Occipital lobe (tissue), 2 donors: ENCODE measurements around the gene CYP8B1. TPM values are rescaled to one million over a fixed set of nuclear protein-coding genes. Genes with fewer than 3 reads are reported as not detected.
A peak's percentile ranks its signal among the peaks of the same experiment; 100 is the strongest.

ENCODE experiments used
- DNase-seq: peaks from one replicate; lab custom pipeline; 2025; lab: John Stamatoyannopoulos, UW
- total RNA-seq: library from RNA; depleted of rRNA; stranded (reverse); fragments of >200 nt; gene quantifications from one replicate; pipeline ENCODE4 v1.2.3, GENCODE V29; 2014

Gene CYP8B1
- not detected for total RNA-seq

GRCh38 chr3:42875325-42876151, at the start of gene CYP8B1:
CYP8B1 (minus strand) TSS chr3:42875879; CDS start chr3:42875816, 63 bp downstream.
- DNase-seq, result no peak

GRCh38 chr3:42923606-42924005, 47.9 kb upstream of the CYP8B1 start:
- no peak for DNase-seq

GRCh38 chr3:42914771-42915515, 39.3 kb upstream of the CYP8B1 start:
- no peak for DNase-seq

DNA sequence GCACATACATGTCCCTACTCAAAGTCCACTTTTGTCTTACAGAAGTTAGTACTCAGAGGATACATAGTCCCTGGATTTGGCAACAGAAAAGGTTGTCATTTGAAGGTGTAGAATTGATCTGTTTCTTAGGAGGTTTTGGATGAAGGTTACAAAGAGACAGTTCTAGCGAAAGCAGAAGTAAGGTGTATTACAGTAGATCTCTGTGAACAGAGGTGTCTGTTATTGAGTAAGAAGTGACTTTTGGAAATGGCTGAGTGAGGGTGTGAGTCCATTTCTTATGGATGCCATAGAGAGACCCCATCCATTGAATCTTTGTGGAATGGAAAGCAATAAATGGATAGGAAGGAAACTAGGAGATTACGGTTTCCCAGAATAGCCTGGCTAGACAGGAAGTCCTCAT, 35.9 kb upstream of the CYP8B1 start:
- DNase-seq, result no peak

DNA sequence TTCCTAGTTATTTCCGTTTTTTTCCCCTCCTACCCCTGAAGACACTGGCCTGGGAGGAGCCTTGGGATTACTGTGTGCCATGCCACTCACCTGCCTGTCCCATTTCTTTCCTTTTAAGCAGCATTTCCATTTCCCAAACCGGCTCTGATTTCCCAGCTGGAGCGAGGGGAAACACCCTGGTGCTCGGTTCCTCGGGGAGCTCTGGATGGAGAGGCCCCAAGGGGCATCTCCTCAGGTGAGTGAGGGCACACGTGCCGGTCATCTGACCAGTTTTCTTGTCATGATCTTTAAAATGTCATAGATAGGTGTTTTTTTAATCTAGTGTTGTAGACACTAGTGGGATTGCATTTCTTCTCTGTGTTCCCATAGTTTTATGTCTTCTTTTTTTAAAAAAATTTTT, 33.0 kb upstream of the CYP8B1 start:
- DNase-seq, result no peak

DNA sequence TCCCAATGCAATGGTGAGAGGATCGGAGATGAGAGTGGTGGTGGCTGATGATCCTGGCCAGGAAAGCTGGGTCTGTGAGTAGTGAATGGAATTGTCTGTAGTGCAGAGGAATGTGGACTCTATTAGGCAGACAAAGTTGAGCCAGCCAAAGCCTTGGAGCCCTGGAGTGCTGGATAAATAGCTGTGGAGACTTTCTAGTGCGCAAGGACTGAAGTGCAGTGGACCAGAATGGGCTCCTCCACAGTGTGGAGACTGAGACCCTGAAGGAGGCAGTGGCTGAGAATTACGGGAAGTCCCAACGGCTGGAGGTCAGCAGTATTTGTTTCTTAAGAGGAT, 31.1 kb upstream of the CYP8B1 start:
- DNase-seq, result no peak

DNA sequence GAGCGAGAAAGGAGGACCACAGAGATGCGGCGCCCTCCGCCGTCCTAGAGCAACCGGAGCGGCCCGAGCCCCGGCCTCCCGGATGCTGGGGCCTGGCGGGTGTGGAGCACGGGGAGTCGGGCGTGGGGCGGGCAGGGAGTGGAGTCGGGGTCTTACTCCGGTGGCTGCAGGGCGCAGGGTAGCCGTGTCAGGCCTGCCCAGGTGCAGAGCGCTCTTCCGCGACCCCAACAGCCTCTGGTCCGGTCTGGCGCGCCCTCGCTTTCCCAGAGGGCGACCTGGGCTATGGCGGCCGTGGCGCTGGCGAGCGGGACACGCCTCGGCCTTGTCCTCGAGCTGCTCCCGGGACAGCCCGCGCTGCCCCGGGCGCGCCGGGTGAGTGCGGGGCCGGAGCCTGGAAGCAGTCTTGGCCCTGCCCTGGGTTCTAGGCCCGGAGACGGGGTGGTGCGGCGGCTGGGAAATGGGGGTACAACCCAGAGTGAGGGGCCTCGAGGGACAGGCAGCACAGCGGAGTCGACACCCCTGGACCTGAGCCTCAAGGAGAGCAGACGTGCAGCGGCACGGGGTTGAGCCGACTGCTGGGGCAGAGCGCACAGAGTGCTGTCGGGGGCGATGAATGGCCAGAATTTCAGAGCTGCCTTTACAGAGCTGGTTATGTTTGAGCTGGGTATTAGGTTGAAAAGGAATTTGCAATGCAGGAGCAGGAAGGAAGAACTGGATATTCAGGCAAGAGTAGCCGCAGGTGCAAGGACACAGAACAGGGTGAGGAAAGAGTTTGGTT, 30.6 kb upstream of the CYP8B1 start, which contains the start of gene ZNF662:
Gene ZNF662, plus strand, starts transcription at position 73 of the 778 bp plus-strand sequence. CDS start 1,973 bp downstream, outside the sequence.
- peak; percentile 59 for DNase-seq

DNA sequence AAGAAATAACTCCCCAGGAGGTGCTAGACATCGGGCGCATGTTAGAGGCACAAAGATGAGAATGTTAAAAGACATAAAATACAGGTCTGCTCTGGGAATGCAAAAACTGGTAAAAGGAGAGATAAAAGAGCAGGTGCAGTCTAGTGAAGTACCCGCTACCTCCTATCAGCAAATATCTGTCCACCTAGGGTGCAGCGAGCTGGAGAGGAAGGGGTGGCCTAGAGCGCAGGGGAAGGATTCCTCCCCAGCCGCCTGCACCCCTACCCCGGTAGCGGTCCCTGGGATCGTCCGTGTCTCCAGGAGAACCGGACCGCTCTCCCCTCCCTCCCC, 30.0 kb upstream of the CYP8B1 start:
- DNase-seq, result no peak

DNA sequence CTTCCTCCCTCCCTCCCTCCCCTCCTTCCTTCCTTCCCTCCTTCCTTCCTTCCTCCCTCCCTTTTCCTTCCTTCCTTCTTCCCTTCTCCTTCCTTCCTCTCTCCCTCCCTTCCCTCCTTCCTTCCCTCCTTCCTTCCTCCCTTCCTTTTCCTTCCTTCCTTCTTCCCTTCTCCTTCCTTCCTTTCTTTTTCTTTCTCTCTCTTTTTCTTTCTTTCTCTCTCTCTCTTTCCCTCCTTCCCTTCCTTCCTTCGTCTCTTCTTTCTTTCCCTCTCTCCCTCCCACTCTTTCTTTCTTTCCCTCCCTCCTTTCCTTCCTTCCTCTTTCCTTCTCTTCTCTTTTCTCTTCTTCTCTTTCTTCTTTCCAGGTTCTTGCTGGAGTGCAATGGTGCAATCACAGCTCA, 28.4 kb upstream of the CYP8B1 start:
- no peak for DNase-seq

DNA sequence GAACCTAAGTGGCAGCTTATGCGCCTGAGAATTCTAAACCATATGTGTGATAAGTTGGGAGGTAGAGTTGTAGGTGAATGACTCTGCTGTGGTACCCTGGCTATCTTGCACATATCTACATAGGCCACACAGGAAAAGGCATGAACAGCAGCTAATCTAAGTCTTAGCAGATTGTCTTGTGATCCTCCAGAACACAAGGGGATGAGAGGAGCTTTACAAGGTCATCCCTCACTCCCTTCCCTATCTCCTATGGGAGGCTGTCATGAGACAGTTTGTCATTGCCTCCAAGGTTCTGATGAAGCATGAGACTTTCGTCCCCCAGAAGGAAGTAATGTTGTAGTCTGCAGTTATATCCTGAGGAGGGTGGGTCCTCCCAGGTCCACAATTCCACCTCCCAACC, 26.6 kb upstream of the CYP8B1 start:
- no peak for DNase-seq

GRCh38 chr3:42901073-42901415, 25.4 kb upstream of the CYP8B1 start:
- no peak for DNase-seq

DNA sequence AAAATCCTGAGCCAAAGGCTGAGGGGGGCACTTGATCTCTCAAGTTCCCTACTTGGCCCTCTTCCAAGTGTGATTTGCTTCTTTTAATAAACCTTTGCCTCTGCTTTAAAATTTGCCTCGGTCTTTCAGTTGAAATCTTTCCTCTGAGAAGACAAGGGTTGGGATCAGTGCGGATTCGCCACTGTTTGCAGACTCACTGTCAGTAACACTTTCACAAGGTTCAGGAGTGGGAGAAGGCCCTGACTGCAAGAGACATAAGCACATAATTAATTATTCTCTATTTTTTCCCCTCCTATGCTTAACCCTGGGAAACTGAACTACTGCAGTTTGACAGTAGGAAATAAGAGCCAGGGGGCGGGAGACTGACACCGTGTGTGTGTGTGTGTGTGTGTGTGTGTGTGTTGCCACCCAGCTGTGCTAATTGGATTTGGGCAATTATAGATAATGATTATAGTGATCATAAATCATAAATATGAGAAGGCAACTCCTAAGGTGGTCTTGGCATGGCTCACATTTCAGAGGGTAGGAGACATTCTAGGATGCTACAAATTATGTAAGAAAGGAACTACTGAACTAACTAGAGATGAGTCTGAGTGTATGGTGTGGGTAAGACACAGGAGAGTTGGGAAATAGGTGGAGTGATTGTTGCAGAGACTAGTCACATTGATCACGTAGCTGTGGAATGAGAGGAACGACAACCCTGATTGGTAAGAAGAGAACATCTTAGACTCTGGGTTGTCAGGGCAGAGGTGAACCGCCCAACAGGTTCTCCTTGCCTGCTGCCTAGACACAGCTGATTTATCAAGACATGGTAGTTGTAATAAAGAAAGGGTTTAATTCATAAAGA, 24.8 kb upstream of the CYP8B1 start:
- no peak for DNase-seq

DNA sequence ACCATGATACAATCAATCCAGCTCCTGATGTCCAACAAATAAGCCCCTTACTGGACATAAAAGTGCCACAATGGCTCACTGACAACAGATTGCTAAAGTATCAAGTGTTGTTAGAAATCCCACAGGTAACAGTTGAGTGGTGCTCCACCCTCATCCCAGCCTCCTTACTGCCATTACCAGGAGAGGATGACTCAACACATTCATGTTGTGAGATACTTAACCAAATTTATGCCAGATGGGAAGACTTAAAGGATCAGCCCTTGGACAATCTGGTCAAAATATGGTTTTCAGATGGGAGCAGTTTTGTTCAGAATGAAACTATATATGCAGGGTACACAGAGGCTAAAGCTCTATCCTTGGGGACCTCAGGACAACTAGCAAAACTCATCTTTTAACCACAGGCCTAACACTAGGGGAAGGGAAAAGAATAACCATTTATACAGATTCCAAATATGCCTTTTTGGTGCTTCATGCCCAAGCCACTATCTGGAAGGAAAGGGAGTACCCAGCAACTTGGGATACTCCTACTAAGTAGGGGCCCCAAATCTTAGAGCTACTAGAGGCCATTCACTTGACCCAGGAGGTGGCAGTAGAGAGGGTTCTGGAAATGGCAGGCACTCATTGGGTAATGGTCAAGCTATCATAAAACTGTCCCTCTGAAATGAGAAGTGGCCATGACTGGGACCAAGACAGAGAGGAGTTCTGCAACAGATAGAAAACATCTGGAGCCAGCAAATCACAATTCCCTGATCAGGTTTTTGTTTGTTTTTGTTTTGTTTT, 23.4 kb upstream of the CYP8B1 start:
- no peak for DNase-seq

DNA sequence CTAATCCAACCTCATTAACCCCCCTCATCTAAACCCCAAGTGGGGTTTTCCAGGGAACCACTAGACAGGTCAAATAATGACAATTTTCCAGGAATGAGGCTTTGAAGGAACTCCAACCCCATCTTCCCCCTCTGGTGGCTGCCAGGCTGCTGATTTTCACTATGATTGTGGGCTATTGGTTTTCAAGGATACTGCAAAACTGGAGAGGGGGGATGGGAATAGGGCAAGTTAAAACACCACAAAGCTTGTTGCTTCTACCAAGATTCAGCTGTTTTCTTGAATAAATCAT, 19.8 kb upstream of the CYP8B1 start:
- DNase-seq, result no peak

GRCh38 chr3:42894698-42895579, 19.3 kb upstream of the CYP8B1 start:
- DNase-seq, result no peak

DNA sequence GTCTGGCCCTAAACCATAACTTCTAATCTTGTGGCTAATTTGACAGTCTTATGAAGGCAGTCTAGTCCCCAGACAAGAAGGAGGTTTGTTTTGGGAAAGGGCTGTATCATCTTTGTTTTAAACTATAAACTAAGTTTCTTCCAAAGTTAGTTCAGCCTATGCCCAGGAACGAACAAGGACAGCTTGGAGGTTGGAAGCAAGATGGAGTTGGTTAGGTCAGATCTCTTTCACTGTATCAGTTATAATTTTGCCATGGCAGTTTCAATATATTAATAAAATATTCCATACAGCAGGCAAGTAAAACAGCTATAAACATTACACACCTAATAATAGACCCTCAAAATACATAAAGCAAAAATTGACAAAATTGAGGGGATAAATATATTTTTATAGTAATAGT, 17.1 kb upstream of the CYP8B1 start:
- no peak for DNase-seq

DNA sequence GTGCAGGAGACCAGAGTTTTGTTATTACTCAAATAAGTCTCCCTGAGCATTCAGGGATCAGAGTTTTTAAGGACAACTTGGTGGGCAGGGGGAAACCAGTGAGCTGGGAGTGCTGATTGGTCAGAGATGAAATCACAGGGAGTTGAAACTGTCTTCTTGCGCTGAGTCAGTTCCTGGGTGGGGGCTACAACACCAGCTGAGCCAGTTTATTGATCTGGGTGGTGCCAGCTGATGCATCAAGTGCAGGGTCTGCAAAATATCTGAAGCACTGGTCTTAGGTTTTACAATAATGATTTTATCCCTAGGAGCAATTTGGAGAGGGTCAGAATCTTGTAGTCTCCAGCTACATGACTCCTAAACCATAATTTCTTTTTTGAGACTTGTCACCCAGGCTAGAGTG, 16.5 kb upstream of the CYP8B1 start:
- DNase-seq, result no peak

GRCh38 chr3:42891042-42891441, 15.4 kb upstream of the CYP8B1 start:
- no peak for DNase-seq

- DNase-seq, result no peak
Measured at GRCh38 chr3:42887084-42887483, 11.4 kb upstream of the CYP8B1 start.

- no peak for DNase-seq
Measured at GRCh38 chr3:42886294-42886822, 10.7 kb upstream of the CYP8B1 start.
